Measurements from ENCODE around the gene ANKRD36C.
"Not testable (repeated sequence)": the region's sequence is repeated elsewhere in the genome, so short reads cannot be mapped to it uniquely, and the experiment has no call there.

ANKRD36C gene

GRCh38 chr2:95991351-95992094, at the start of gene ANKRD36C:
TSS of gene ANKRD36C (minus strand) at chr2:95991824. CDS start at chr2:95991708, 116 bp downstream.
- H3K27me3 ChIP-seq (ENCODE audit: control insufficient read depth, insufficient read depth, low read length); H3K9me3 ChIP-seq (ENCODE audit: control insufficient read depth, insufficient read depth, low read length); H3K36me3 ChIP-seq (ENCODE audit: control insufficient read depth, insufficient read depth, low read length); H3K4me1 ChIP-seq (ENCODE audit: control insufficient read depth, insufficient read depth, low read length); H3K27ac ChIP-seq (ENCODE audit: low read depth, low read length): not testable (repeated sequence)
- peak within 1 kb of the TSS; percentile 79 for H3K4me3 ChIP-seq (ENCODE audit: low read depth, low read length)
- peak within 1 kb of the TSS; percentile 56; the same call in 1 of the 2 replicates for H3K9ac ChIP-seq (ENCODE audit: low read depth, low read length)

- not testable (repeated sequence) for H3K27me3 ChIP-seq (ENCODE audit: control insufficient read depth, insufficient read depth, low read length); H3K36me3 ChIP-seq (ENCODE audit: control insufficient read depth, insufficient read depth, low read length); H3K9me3 ChIP-seq (ENCODE audit: control insufficient read depth, insufficient read depth, low read length); H3K4me3 ChIP-seq (ENCODE audit: low read depth, low read length); H3K4me1 ChIP-seq (ENCODE audit: control insufficient read depth, insufficient read depth, low read length); H3K27ac ChIP-seq (ENCODE audit: low read depth, low read length); H3K9ac ChIP-seq (ENCODE audit: low read depth, low read length)
These were observed 43.9 kb upstream of the ANKRD36C start for GRCh38 chr2:96035554-96035953.

- H3K27ac ChIP-seq (ENCODE audit: low read depth, low read length); H3K9ac ChIP-seq (ENCODE audit: low read depth, low read length); H3K4me3 ChIP-seq (ENCODE audit: low read depth, low read length); H3K36me3 ChIP-seq (ENCODE audit: control insufficient read depth, insufficient read depth, low read length); H3K27me3 ChIP-seq (ENCODE audit: control insufficient read depth, insufficient read depth, low read length); H3K9me3 ChIP-seq (ENCODE audit: control insufficient read depth, insufficient read depth, low read length); H3K4me1 ChIP-seq (ENCODE audit: control insufficient read depth, insufficient read depth, low read length): not testable (repeated sequence)
These were observed 43.2 kb upstream of the ANKRD36C start, which contains the start of gene GPAT2 for GRCh38 chr2:96034792-96035191. TSS of gene GPAT2 (minus strand) at chr2:96034916. CDS start at chr2:96032359, 2,557 bp downstream.

- H3K4me3 ChIP-seq (ENCODE audit: low read depth, low read length); H3K27ac ChIP-seq (ENCODE audit: low read depth, low read length); H3K27me3 ChIP-seq (ENCODE audit: control insufficient read depth, insufficient read depth, low read length); H3K4me1 ChIP-seq (ENCODE audit: control insufficient read depth, insufficient read depth, low read length); H3K36me3 ChIP-seq (ENCODE audit: control insufficient read depth, insufficient read depth, low read length); H3K9me3 ChIP-seq (ENCODE audit: control insufficient read depth, insufficient read depth, low read length); H3K9ac ChIP-seq (ENCODE audit: low read depth, low read length): not testable (repeated sequence)
These were observed 42.4 kb upstream of the ANKRD36C start for GRCh38 chr2:96033997-96034396.

GRCh38 chr2:96027725-96028325, 36.2 kb upstream of the ANKRD36C start:
- not testable (repeated sequence) for H3K27ac ChIP-seq (ENCODE audit: low read depth, low read length); H3K4me3 ChIP-seq (ENCODE audit: low read depth, low read length); H3K9ac ChIP-seq (ENCODE audit: low read depth, low read length); H3K27me3 ChIP-seq (ENCODE audit: control insufficient read depth, insufficient read depth, low read length); H3K4me1 ChIP-seq (ENCODE audit: control insufficient read depth, insufficient read depth, low read length); H3K36me3 ChIP-seq (ENCODE audit: control insufficient read depth, insufficient read depth, low read length); H3K9me3 ChIP-seq (ENCODE audit: control insufficient read depth, insufficient read depth, low read length)

GRCh38 chr2:96025755-96026154, 34.1 kb upstream of the ANKRD36C start:
- H3K9me3 ChIP-seq (ENCODE audit: control insufficient read depth, insufficient read depth, low read length); H3K4me1 ChIP-seq (ENCODE audit: control insufficient read depth, insufficient read depth, low read length); H3K4me3 ChIP-seq (ENCODE audit: low read depth, low read length); H3K36me3 ChIP-seq (ENCODE audit: control insufficient read depth, insufficient read depth, low read length); H3K27me3 ChIP-seq (ENCODE audit: control insufficient read depth, insufficient read depth, low read length); H3K9ac ChIP-seq (ENCODE audit: low read depth, low read length); H3K27ac ChIP-seq (ENCODE audit: low read depth, low read length): not testable (repeated sequence)

GRCh38 chr2:96025194-96025492, 33.5 kb upstream of the ANKRD36C start:
- no peaks in the 10 kb centered on the region for H3K27me3 ChIP-seq (ENCODE audit: control insufficient read depth, insufficient read depth, low read length)
- no peaks in the 10 kb centered on the region for H3K4me1 ChIP-seq (ENCODE audit: control insufficient read depth, insufficient read depth, low read length)
- no peaks in the 10 kb centered on the region for H3K36me3 ChIP-seq (ENCODE audit: control insufficient read depth, insufficient read depth, low read length)
- no peak overlapping the region for H3K27ac ChIP-seq (ENCODE audit: low read depth, low read length)
- no peak overlapping the region for H3K4me3 ChIP-seq (ENCODE audit: low read depth, low read length)
- H3K9me3 ChIP-seq (ENCODE audit: control insufficient read depth, insufficient read depth, low read length), result no peaks in the 10 kb centered on the region
- H3K9ac ChIP-seq (ENCODE audit: low read depth, low read length), result no peak overlapping the region

- Histone ChIP-seq H3K9me3 (ENCODE audit: control insufficient read depth, insufficient read depth, low read length) (no peaks in the 10 kb centered on the region), H3K4me3 (ENCODE audit: low read depth, low read length) (no peak overlapping the region), H3K4me1 (ENCODE audit: control insufficient read depth, insufficient read depth, low read length) (no peaks in the 10 kb centered on the region), H3K27me3 (ENCODE audit: control insufficient read depth, insufficient read depth, low read length) (no peaks in the 10 kb centered on the region), H3K9ac (ENCODE audit: low read depth, low read length) (no peak overlapping the region), H3K27ac (ENCODE audit: low read depth, low read length) (no peak overlapping the region), H3K36me3 (ENCODE audit: control insufficient read depth, insufficient read depth, low read length) (no peaks in the 10 kb centered on the region)
These were observed 32.9 kb upstream of the ANKRD36C start for GRCh38 chr2:96024336-96025193.

- not testable (repeated sequence) for H3K27ac ChIP-seq (ENCODE audit: low read depth, low read length); H3K4me1 ChIP-seq (ENCODE audit: control insufficient read depth, insufficient read depth, low read length); H3K9me3 ChIP-seq (ENCODE audit: control insufficient read depth, insufficient read depth, low read length); H3K27me3 ChIP-seq (ENCODE audit: control insufficient read depth, insufficient read depth, low read length); H3K4me3 ChIP-seq (ENCODE audit: low read depth, low read length); H3K9ac ChIP-seq (ENCODE audit: low read depth, low read length); H3K36me3 ChIP-seq (ENCODE audit: control insufficient read depth, insufficient read depth, low read length)
These were observed 32.1 kb upstream of the ANKRD36C start for GRCh38 chr2:96023701-96024100.

- H3K27me3 ChIP-seq (ENCODE audit: control insufficient read depth, insufficient read depth, low read length); H3K4me1 ChIP-seq (ENCODE audit: control insufficient read depth, insufficient read depth, low read length); H3K9ac ChIP-seq (ENCODE audit: low read depth, low read length); H3K36me3 ChIP-seq (ENCODE audit: control insufficient read depth, insufficient read depth, low read length); H3K9me3 ChIP-seq (ENCODE audit: control insufficient read depth, insufficient read depth, low read length); H3K27ac ChIP-seq (ENCODE audit: low read depth, low read length); H3K4me3 ChIP-seq (ENCODE audit: low read depth, low read length): not testable (repeated sequence)
These were observed 31.2 kb upstream of the ANKRD36C start for GRCh38 chr2:96022701-96023447.

All from HUES48 (cell line).